ENCODE measurements around the gene CLINT1.

DNA sequence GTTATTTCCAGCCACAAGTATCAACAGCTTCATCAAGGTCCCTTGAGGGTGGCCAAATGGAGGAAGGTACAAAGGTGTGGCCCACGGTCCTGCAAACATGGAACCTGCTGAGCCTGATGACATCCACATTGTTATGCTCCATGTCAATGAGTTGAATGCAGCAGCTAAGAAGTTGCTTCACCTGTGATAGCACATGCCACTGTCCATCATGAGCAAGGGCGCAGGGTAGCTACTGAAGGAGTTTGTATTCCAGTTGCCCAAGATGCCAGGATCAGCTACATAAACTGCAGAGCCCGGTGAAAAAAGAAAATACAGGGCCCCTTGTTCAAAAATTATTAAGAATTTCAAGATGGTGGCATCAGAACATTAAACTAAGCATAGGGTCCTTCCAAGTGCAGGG is 91.3 kb downstream of the CLINT1 start:
- TF ChIP-seq NFIC (IDR thresholded peaks at IDR 0.05) (no peak), RAD21 (IDR thresholded peaks at IDR 0.05; ENCODE audit: low read depth) (no peak), EP300 (IDR thresholded peaks at IDR 0.05; ENCODE audit: borderline replicate concordance) (no peak), TCF12 (IDR thresholded peaks at IDR 0.05; ENCODE audit: low read depth) (no peak), FOXM1 (IDR thresholded peaks at IDR 0.05; ENCODE audit: borderline replicate concordance, low read depth) (no peak), TEAD4 (IDR thresholded peaks at IDR 0.05) (no peak), YY1 (IDR thresholded peaks at IDR 0.05; ENCODE audit: low read depth) (no peak), EGR1 (IDR thresholded peaks at IDR 0.05) (no peak), TAF1 (IDR thresholded peaks at IDR 0.05; ENCODE audit: low read depth) (no peak), CEBPB (IDR thresholded peaks at IDR 0.05) (no peak), CREB1 (IDR thresholded peaks at IDR 0.05; ENCODE audit: low read depth) (no peak)
- TF ChIP-seq, protein P1, sequence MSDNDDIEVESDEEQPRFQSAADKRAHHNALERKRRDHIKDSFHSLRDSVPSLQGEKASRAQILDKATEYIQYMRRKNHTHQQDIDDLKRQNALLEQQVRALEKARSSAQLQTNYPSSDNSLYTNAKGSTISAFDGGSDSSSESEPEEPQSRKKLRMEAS (IDR thresholded peaks at IDR 0.05): no peak
- TF ChIP-seq, protein P2, sequence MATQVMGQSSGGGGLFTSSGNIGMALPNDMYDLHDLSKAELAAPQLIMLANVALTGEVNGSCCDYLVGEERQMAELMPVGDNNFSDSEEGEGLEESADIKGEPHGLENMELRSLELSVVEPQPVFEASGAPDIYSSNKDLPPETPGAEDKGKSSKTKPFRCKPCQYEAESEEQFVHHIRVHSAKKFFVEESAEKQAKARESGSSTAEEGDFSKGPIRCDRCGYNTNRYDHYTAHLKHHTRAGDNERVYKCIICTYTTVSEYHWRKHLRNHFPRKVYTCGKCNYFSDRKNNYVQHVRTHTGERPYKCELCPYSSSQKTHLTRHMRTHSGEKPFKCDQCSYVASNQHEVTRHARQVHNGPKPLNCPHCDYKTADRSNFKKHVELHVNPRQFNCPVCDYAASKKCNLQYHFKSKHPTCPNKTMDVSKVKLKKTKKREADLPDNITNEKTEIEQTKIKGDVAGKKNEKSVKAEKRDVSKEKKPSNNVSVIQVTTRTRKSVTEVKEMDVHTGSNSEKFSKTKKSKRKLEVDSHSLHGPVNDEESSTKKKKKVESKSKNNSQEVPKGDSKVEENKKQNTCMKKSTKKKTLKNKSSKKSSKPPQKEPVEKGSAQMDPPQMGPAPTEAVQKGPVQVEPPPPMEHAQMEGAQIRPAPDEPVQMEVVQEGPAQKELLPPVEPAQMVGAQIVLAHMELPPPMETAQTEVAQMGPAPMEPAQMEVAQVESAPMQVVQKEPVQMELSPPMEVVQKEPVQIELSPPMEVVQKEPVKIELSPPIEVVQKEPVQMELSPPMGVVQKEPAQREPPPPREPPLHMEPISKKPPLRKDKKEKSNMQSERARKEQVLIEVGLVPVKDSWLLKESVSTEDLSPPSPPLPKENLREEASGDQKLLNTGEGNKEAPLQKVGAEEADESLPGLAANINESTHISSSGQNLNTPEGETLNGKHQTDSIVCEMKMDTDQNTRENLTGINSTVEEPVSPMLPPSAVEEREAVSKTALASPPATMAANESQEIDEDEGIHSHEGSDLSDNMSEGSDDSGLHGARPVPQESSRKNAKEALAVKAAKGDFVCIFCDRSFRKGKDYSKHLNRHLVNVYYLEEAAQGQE (IDR thresholded peaks at IDR 0.05; ENCODE audit: low read depth): no peak
- TF ChIP-seq, protein P3, sequence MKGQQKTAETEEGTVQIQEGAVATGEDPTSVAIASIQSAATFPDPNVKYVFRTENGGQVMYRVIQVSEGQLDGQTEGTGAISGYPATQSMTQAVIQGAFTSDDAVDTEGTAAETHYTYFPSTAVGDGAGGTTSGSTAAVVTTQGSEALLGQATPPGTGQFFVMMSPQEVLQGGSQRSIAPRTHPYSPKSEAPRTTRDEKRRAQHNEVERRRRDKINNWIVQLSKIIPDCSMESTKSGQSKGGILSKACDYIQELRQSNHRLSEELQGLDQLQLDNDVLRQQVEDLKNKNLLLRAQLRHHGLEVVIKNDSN (IDR thresholded peaks at IDR 0.05): no peak
